GM12874 (cell line): ENCODE results near the gene ZNF804A.

Experiments used
- CTCF ChIP-seq: IDR thresholded peaks from 2 replicates; pipeline ENCODE4 v1.5.1; 2011; ENCODE audit warnings: low read depth, mild to moderate bottlenecking, control low read depth, low read length, moderate library complexity; ENCODE audit not compliant: insufficient read depth

Gene ZNF804A

GRCh38 chr2:184779777-184780176 lies 181.4 kb downstream of the ZNF804A start:
- no peak for TF ChIP-seq CTCF

- no peak for TF ChIP-seq CTCF
Measured at GRCh38 chr2:184780384-184780783, 182.1 kb downstream of the ZNF804A start.

- TF ChIP-seq CTCF: no peak
Measured at GRCh38 chr2:184780944-184781343, 182.6 kb downstream of the ZNF804A start.

- no peak for TF ChIP-seq CTCF
Measured at GRCh38 chr2:184783576-184783975, 185.2 kb downstream of the ZNF804A start.

- TF ChIP-seq CTCF: no peak
Measured at GRCh38 chr2:184793176-184793575, 194.8 kb downstream of the ZNF804A start.

GRCh38 chr2:184799379-184799778 lies 201.1 kb downstream of the ZNF804A start:
- no peak for TF ChIP-seq CTCF

GRCh38 chr2:184814421-184814820 lies 216.1 kb downstream of the ZNF804A start:
- TF ChIP-seq CTCF: no peak

- TF ChIP-seq CTCF: no peak
Measured at GRCh38 chr2:184815824-184816223, 217.5 kb downstream of the ZNF804A start.
